Testis (tissue), 2 donors: ENCODE results near the gene PCDHA6.
"Not testable (repeated sequence)": the region's sequence is repeated elsewhere in the genome, so short reads cannot be mapped to it uniquely, and the experiment has no call there.

ENCODE experiments used
- POLR2A ChIP-seq: fragments of 450-650 bp; IDR thresholded peaks from one replicate; pipeline ENCODE4 v1.6.1; 2017; ENCODE audit warnings: antibody characterized with exemption, mild to moderate bottlenecking, moderate library complexity
- TF ChIP-seq, protein P1 (sequence below), 3 experiments: fragments of 450-650 bp in 2 of 3; fragments of 200-600 bp in 1 of 3; sonication (generic) in 1 of 3; IDR thresholded peaks; one replicate each; pipeline ENCODE4 v1.5.1; 2016 to 2019; ENCODE audit warnings: antibody characterized with exemption in 3 of 3, mild to moderate bottlenecking in 2 of 3, moderate library complexity in 1 of 3

GRCh38 chr5:140834439-140835008 lies 6.8 kb downstream of the PCDHA6 start:
- TF ChIP-seq, protein P1, sequence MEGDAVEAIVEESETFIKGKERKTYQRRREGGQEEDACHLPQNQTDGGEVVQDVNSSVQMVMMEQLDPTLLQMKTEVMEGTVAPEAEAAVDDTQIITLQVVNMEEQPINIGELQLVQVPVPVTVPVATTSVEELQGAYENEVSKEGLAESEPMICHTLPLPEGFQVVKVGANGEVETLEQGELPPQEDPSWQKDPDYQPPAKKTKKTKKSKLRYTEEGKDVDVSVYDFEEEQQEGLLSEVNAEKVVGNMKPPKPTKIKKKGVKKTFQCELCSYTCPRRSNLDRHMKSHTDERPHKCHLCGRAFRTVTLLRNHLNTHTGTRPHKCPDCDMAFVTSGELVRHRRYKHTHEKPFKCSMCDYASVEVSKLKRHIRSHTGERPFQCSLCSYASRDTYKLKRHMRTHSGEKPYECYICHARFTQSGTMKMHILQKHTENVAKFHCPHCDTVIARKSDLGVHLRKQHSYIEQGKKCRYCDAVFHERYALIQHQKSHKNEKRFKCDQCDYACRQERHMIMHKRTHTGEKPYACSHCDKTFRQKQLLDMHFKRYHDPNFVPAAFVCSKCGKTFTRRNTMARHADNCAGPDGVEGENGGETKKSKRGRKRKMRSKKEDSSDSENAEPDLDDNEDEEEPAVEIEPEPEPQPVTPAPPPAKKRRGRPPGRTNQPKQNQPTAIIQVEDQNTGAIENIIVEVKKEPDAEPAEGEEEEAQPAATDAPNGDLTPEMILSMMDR (IDR thresholded peaks at IDR 0.05): not testable (repeated sequence)
- not testable (repeated sequence) for TF ChIP-seq POLR2A
